ENCODE results near the gene KRTAP12-1.

DNA sequence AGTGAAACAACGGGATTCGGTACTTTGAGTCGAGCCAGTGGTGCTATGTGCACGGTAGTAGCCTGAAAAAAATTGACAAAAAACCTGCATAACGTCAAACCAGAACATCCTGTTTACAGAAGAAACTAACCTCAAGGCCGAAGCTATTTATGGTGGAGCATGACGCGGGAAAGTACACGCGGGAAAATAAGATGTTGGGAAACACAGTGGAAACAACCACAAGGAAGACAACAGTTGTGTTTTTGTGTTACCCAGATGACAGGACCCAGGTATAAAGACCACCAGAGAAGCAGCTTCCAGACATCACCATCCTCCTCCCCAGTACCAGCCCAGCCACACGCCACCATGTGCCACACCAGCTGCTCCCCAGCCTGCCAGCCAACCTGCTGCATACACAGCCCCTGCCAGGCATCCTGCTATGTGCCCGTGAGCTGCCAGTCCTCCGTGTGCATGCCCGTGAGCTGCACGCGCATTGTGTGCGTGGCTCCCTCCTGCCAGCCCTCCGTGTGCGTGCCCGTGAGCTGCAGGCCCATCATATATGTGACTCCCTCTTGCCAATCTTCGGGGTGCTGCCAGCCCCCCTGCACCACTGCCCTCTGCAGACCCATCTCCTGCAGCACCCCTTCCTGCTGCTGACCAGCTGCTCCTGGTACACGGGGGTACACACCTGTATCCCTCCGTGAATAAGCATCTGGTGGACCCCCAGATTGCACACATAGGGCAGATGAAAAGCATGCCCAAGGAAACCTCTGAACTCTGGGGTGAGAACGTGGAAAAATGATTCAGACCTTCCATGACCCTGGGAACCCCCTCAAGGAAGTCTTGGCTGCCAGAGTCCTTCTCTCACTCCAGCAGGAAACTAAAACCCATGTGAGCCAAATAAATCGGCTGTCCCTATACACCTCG is 24.1 kb downstream of the KRTAP12-1 start, which contains the start of gene KRTAP12-3:
- TF ChIP-seq POLR2A (IDR thresholded peaks at IDR 0.05) = no peak
- TF ChIP-seq, protein P1, sequence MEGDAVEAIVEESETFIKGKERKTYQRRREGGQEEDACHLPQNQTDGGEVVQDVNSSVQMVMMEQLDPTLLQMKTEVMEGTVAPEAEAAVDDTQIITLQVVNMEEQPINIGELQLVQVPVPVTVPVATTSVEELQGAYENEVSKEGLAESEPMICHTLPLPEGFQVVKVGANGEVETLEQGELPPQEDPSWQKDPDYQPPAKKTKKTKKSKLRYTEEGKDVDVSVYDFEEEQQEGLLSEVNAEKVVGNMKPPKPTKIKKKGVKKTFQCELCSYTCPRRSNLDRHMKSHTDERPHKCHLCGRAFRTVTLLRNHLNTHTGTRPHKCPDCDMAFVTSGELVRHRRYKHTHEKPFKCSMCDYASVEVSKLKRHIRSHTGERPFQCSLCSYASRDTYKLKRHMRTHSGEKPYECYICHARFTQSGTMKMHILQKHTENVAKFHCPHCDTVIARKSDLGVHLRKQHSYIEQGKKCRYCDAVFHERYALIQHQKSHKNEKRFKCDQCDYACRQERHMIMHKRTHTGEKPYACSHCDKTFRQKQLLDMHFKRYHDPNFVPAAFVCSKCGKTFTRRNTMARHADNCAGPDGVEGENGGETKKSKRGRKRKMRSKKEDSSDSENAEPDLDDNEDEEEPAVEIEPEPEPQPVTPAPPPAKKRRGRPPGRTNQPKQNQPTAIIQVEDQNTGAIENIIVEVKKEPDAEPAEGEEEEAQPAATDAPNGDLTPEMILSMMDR (IDR thresholded peaks at IDR 0.05) = no peak

Measured in testis (tissue), 2 donors.